DMS153 (cell line): ENCODE data around the gene GPR62.
A peak's percentile ranks its signal among the peaks of the same experiment; 100 is the strongest.
"Not testable (repeated sequence)": the region's sequence is repeated elsewhere in the genome, so short reads cannot be mapped to it uniquely, and the experiment has no call there.

Experiments
- DNase-seq: peaks from one replicate; lab custom pipeline; 2025; lab: John Stamatoyannopoulos, UW

The GPR62 gene

GRCh38 chr3:51970606-51971300, 15.6 kb downstream of the GPR62 start:
- no peak for DNase-seq

- no peak for DNase-seq
Observed at GRCh38 chr3:51971350-51971749, 16.2 kb downstream of the GPR62 start.

GRCh38 chr3:51974277-51974962, 19.2 kb downstream of the GPR62 start:
- DNase-seq: no peak

- DNase-seq: no peak
Observed at GRCh38 chr3:51974963-51975851, 20.0 kb downstream of the GPR62 start, which contains the start of gene ABHD14A. TSS of gene ABHD14A (plus strand) at chr3:51975064. CDS start at chr3:51975136, 72 bp downstream.

- DNase-seq: no peak
Observed at GRCh38 chr3:51975852-51976549, 20.8 kb downstream of the GPR62 start.

- no peak for DNase-seq
Observed at GRCh38 chr3:51977446-51978142, 22.4 kb downstream of the GPR62 start.

- DNase-seq: no peak
Observed at GRCh38 chr3:51978143-51978502, 22.9 kb downstream of the GPR62 start.

- no peak for DNase-seq
Observed at GRCh38 chr3:51980253-51980652, 25.1 kb downstream of the GPR62 start.

- DNase-seq: peak; percentile 18
Observed at GRCh38 chr3:51982352-51982837, 27.2 kb downstream of the GPR62 start.

- peak; percentile 19 for DNase-seq
Observed at GRCh38 chr3:51982838-51983577, 27.8 kb downstream of the GPR62 start, which contains the start of gene ACY1. TSS of gene ACY1 (plus strand) at chr3:51983535. CDS start at chr3:51984065, 530 bp downstream.

GRCh38 chr3:51983578-51984268, 28.5 kb downstream of the GPR62 start:
- no peak for DNase-seq

GRCh38 chr3:51984269-51984647, 29.1 kb downstream of the GPR62 start:
- DNase-seq: no peak

GRCh38 chr3:51985063-51985462, 29.9 kb downstream of the GPR62 start:
- DNase-seq: no peak

- DNase-seq: no peak
Observed at GRCh38 chr3:51986010-51986947, 31.1 kb downstream of the GPR62 start.

GRCh38 chr3:51987568-51987967, 32.4 kb downstream of the GPR62 start:
- no peak for DNase-seq

- DNase-seq: no peak
Observed at GRCh38 chr3:51988286-51989146, 33.3 kb downstream of the GPR62 start.

- not testable (repeated sequence) for DNase-seq
Observed at GRCh38 chr3:51990501-51990971, 35.4 kb downstream of the GPR62 start.
